GM23338 (cell line): ENCODE results near the gene WWOX. TPM values are rescaled to one million over a fixed set of nuclear protein-coding genes. Genes with fewer than 3 reads are reported as not detected.
A peak's percentile ranks its signal among the peaks of the same experiment; 100 is the strongest.

ENCODE experiments used
- ATAC-seq: fragments of 200-7000 bp; cut with Tn5 transposase; 3 replicates; pipeline ENCODE4 v1.9.1; 2020
- DNase-seq: peaks from one replicate; pipeline ENCODE4 v3.0.0-alpha.2; 2015; ENCODE audit warnings: low spot score
- H2AFZ ChIP-seq: fragments of 200-600 bp; sonication (generic); 2 replicates; pipeline ENCODE4 v1.8.0; 2016; ENCODE audit warnings: antibody characterized with exemption, mild to moderate bottlenecking, moderate library complexity
- H3F3A ChIP-seq: fragments of 200-600 bp; sonication (generic); replicated peaks from 2 replicates; pipeline ENCODE4 v1.8.0; 2017; ENCODE audit warnings: antibody characterized with exemption, mixed run types, low read depth
- H3K27ac ChIP-seq: fragments of 200-600 bp; sonication (generic); 2 replicates; pipeline ENCODE4 v1.6.1; 2016; ENCODE audit warnings: low read depth
- H3K27me3 ChIP-seq: fragments of 200-600 bp; sonication (generic); 2 replicates; pipeline ENCODE4 v1.8.0; 2016; ENCODE audit warnings: mild to moderate bottlenecking, mixed run types, moderate library complexity; ENCODE audit not compliant: insufficient read depth
- H3K36me3 ChIP-seq: fragments of 200-600 bp; sonication (generic); 2 replicates; pipeline ENCODE4 v1.8.0; 2016; ENCODE audit warnings: mild to moderate bottlenecking; ENCODE audit not compliant: insufficient read depth
- H3K4me1 ChIP-seq: fragments of 200-600 bp; sonication (generic); 2 replicates; pipeline ENCODE4 v1.8.0; 2016; ENCODE audit warnings: mild to moderate bottlenecking, moderate library complexity; ENCODE audit not compliant: insufficient read depth
- H3K4me2 ChIP-seq: fragments of 200-600 bp; sonication (generic); 2 replicates; pipeline ENCODE4 v1.7.1; 2017; ENCODE audit warnings: mixed run types
- H3K4me3 ChIP-seq: fragments of 200-600 bp; sonication (generic); 2 replicates; pipeline ENCODE4 v1.6.1; 2016; ENCODE audit warnings: mixed run types
- H3K79me2 ChIP-seq: fragments of 200-600 bp; sonication (generic); replicated peaks from 2 replicates; pipeline ENCODE4 v1.8.0; 2017; ENCODE audit warnings: mild to moderate bottlenecking; ENCODE audit not compliant: insufficient read depth
- H3K9me2 ChIP-seq: fragments of 200-600 bp; sonication (generic); 2 replicates; pipeline ENCODE4 v1.8.0; 2017; ENCODE audit not compliant: insufficient read depth
- H4K20me1 ChIP-seq: fragments of 200-600 bp; sonication (generic); replicated peaks from 2 replicates; pipeline ENCODE4 v1.8.0; 2017; ENCODE audit warnings: mild to moderate bottlenecking; ENCODE audit not compliant: insufficient read depth
- H3K27ac Mint-ChIP-seq: 2 replicates; pipeline ENCODE4 v1.8.0; 2020; ENCODE audit warnings: inconsistent platforms, mild to moderate bottlenecking, moderate library complexity, mixed read lengths
- H3K27me3 Mint-ChIP-seq: 3 replicates; pipeline ENCODE4 v1.8.0; 2022; ENCODE audit warnings: low read depth, mild to moderate bottlenecking, moderate library complexity, mixed read lengths, inconsistent platforms; ENCODE audit not compliant: insufficient read depth, poor library complexity
- H3K36me3 Mint-ChIP-seq: 3 replicates; pipeline ENCODE4 v1.8.0; 2021; ENCODE audit warnings: low read depth, mild to moderate bottlenecking, inconsistent platforms, moderate library complexity, mixed read lengths
- H3K4me1 Mint-ChIP-seq: 3 replicates; pipeline ENCODE4 v1.8.0; 2020; ENCODE audit warnings: mild to moderate bottlenecking, inconsistent platforms, mixed read lengths
- H3K4me3 Mint-ChIP-seq: 3 replicates; pipeline ENCODE4 v1.8.0; 2021; ENCODE audit warnings: moderate library complexity, mild to moderate bottlenecking, inconsistent platforms, mixed read lengths
- H3K9me3 Mint-ChIP-seq: 3 replicates; pipeline ENCODE4 v1.8.0; 2020; ENCODE audit warnings: moderate library complexity, mild to moderate bottlenecking, inconsistent platforms, mixed read lengths
- CREB1 ChIP-seq: fragments of 250-450 bp; sonication (Bioruptor Pico); IDR thresholded peaks from 2 replicates; pipeline ENCODE4 v1.5.0; 2020; ENCODE audit warnings: low read depth, mild to moderate bottlenecking, moderate library complexity
- CTCF ChIP-seq, 2 experiments: fragments of 200-600 bp in 1 of 2; sonication (generic) in 1 of 2; conservative IDR thresholded peaks; 2 replicates each; pipeline versions ENCODE4 v1.5.1 to v1.6.1; 2016 to 2017; ENCODE audit warnings: antibody characterized with exemption in 2 of 2, low read depth in 2 of 2, mild to moderate bottlenecking in 2 of 2, moderate library complexity in 1 of 2
- EZH2phosphoT487 ChIP-seq: fragments of 200-600 bp; sonication (generic); IDR thresholded peaks from one replicate; pipeline ENCODE4 v1.8.1; 2018; ENCODE audit warnings: antibody characterized with exemption; ENCODE audit not compliant: unreplicated experiment
- JUNB ChIP-seq: IDR thresholded peaks from one replicate; pipeline ENCODE4 v1.6.1; 2016; ENCODE audit warnings: antibody characterized with exemption; ENCODE audit not compliant: unreplicated experiment
- NANOG ChIP-seq: IDR thresholded peaks from 2 replicates; pipeline ENCODE4 v1.6.1; 2016; ENCODE audit warnings: antibody characterized with exemption, borderline replicate concordance
- POLR2AphosphoS5 ChIP-seq: IDR thresholded peaks from 2 replicates; pipeline ENCODE4 v1.6.1; 2016; ENCODE audit warnings: antibody characterized with exemption, low read depth
- ZNF114 ChIP-seq: fragments of 250-450 bp; sonication (Bioruptor Pico); IDR thresholded peaks from 2 replicates; pipeline ENCODE4 v1.5.0; 2020; ENCODE audit warnings: mild to moderate bottlenecking, moderate library complexity
- ZNF462 ChIP-seq: fragments of 250-450 bp; sonication (Bioruptor Pico); IDR thresholded peaks from 2 replicates; pipeline ENCODE4 v1.5.0; 2020; ENCODE audit warnings: mild to moderate bottlenecking, moderate library complexity
- polyA plus RNA-seq: library from polyadenylated mRNA; unstranded; fragments of >200 nt; fragmentation: Nextera tagmentation; extraction: Ambion mirVana; gene quantifications from 2 replicates; pipeline ENCODE4 v1.2.1, GENCODE V29; 2016
- total RNA-seq: library from RNA; depleted of rRNA; stranded (reverse); fragments of >200 nt; shearing (Covaris generic); gene quantifications from 2 replicates; pipeline ENCODE4 v1.2.3, GENCODE V29; 2014
- TF ChIP-seq, protein P1 (sequence below): IDR thresholded peaks from one replicate; pipeline ENCODE4 v1.6.1; 2018; ENCODE audit warnings: antibody characterized with exemption; ENCODE audit not compliant: unreplicated experiment

The WWOX gene
- total and polyA plus RNA-seq, 2 experiments from 2014 or later, result 10.0 to 19.3 TPM

DNA sequence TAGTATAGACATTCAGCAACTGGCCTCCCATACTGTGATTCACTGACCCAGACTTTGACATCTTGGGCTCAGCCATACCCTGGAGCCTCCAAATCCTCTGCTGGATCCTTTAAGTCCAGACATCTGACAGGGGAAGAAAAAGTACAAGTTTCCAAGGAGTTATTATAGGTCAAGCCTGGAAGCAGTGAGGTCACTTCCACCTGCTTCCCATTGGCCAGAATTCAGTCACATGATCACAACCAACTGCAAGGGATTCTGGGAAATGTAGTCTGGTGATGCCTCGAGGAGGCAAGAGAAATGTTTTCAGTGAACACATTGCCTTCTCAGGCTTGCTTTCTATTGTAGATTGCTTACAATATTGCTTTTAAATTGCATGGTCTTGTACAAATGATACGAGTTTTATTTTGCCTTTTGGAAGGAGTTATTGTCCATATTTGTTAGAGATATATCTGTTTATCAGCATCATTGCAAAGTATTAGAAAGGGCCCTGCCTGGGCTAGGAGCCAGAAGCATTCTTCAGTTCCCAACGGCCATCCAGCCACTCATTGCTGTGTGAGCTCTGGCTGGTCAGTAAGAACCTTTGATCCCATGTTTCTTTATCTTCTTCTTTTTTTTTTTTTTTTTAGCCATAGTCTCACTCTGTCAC is 696.9 kb downstream of the WWOX start:
- TF ChIP-seq CTCF (conservative IDR thresholded peaks at IDR 0.05; ENCODE audit: low read depth in 2 of 2) (no peak), CREB1 (CRISPR knock-in tag) (peak; percentile 84), ZNF462 (CRISPR knock-in tag) (no peak), ZNF114 (no peak), EZH2phosphoT487 (no peak), NANOG (no peak), JUNB (no peak), POLR2AphosphoS5 (no peak)
- TF ChIP-seq, protein P1, sequence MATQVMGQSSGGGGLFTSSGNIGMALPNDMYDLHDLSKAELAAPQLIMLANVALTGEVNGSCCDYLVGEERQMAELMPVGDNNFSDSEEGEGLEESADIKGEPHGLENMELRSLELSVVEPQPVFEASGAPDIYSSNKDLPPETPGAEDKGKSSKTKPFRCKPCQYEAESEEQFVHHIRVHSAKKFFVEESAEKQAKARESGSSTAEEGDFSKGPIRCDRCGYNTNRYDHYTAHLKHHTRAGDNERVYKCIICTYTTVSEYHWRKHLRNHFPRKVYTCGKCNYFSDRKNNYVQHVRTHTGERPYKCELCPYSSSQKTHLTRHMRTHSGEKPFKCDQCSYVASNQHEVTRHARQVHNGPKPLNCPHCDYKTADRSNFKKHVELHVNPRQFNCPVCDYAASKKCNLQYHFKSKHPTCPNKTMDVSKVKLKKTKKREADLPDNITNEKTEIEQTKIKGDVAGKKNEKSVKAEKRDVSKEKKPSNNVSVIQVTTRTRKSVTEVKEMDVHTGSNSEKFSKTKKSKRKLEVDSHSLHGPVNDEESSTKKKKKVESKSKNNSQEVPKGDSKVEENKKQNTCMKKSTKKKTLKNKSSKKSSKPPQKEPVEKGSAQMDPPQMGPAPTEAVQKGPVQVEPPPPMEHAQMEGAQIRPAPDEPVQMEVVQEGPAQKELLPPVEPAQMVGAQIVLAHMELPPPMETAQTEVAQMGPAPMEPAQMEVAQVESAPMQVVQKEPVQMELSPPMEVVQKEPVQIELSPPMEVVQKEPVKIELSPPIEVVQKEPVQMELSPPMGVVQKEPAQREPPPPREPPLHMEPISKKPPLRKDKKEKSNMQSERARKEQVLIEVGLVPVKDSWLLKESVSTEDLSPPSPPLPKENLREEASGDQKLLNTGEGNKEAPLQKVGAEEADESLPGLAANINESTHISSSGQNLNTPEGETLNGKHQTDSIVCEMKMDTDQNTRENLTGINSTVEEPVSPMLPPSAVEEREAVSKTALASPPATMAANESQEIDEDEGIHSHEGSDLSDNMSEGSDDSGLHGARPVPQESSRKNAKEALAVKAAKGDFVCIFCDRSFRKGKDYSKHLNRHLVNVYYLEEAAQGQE, result no peak
- DNase-seq (peak; percentile 82), ATAC-seq (peak; percentile 57)
- Histone ChIP-seq H3K4me1 (no peaks in the 10 kb centered on the region), H3K9me2 (peaks cover 10% of the 10 kb centered on the region; the same call in 1 of the 2 replicates), H3F3A (no peaks in the 10 kb centered on the region), H4K20me1 (no peaks in the 10 kb centered on the region), H3K79me2 (no peaks in the 10 kb centered on the region), H3K27ac (no peak overlapping the region), H3K4me2 (no peak overlapping the region), H3K27me3 (no peaks in the 10 kb centered on the region), H3K36me3 (no peaks in the 10 kb centered on the region), H3K4me3 (no peak overlapping the region), H2AFZ (peak overlapping the region; percentile 23; the same call in 1 of the 2 replicates)
- Mint-ChIP-seq H3K27me3 (no peaks in the 10 kb centered on the region), H3K4me1 (peaks cover 7% of the 10 kb centered on the region; the same call in 1 of the 3 replicates), H3K9me3 (no peaks in the 10 kb centered on the region; the same call in 2 of the 3 replicates), H3K4me3 (no peak overlapping the region), H3K36me3 (no peaks in the 10 kb centered on the region), H3K27ac (no peak overlapping the region)
